ENCODE data around the gene PDE8A. TPM values are rescaled to one million over a fixed set of nuclear protein-coding genes. Genes with fewer than 3 reads are reported as not detected.

PDE8A gene
- total and polyA plus RNA-seq, 11 donors = 9.4 to 21.5 (median 15.9) TPM

DNA sequence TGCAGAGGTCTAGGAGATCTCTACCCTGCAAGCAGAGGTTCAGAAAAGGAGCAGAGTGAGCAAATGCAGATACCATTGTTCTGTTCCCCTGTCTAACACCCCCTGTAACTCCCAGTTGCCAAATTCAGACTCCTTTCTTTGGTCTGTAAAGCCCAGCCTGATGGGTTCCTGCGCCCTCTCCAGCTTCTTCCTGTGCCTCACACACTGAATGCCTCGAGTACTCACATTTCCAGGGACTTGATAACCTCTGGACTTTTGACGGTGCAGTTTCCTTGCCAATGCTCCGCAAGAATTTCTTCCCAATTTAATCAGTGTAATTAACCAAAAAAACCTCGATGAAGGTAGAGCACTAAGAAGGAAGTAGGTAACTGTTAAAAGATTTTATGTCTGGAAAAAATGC is 19.3 kb downstream of the PDE8A start:
- ATAC-seq (peak in 3 of 4 donors; percentile 23 to 66 (median 35)), DNase-seq (no peak)
- Histone ChIP-seq H3K36me3 (no peaks in the 10 kb centered on the region), H3K9me3 (no peaks in the 10 kb centered on the region), H3K27ac (peak overlapping the region in 6 of 12 donors; percentile 1 to 43 (median 15)), H3K27me3 (no peaks in the 10 kb centered on the region), H3K4me3 (no peak overlapping the region), H3K4me1 (peaks cover 0 to 66% (median 45%) of the 10 kb centered on the region in 12 donors)
- WGBS, 4 donors = 39 to 60% (median 42%) methylated on average over 5 of the region's 5 CpGs
- no peak for TF ChIP-seq POLR2A (IDR thresholded peaks at IDR 0.05)
- TF ChIP-seq, protein P1, sequence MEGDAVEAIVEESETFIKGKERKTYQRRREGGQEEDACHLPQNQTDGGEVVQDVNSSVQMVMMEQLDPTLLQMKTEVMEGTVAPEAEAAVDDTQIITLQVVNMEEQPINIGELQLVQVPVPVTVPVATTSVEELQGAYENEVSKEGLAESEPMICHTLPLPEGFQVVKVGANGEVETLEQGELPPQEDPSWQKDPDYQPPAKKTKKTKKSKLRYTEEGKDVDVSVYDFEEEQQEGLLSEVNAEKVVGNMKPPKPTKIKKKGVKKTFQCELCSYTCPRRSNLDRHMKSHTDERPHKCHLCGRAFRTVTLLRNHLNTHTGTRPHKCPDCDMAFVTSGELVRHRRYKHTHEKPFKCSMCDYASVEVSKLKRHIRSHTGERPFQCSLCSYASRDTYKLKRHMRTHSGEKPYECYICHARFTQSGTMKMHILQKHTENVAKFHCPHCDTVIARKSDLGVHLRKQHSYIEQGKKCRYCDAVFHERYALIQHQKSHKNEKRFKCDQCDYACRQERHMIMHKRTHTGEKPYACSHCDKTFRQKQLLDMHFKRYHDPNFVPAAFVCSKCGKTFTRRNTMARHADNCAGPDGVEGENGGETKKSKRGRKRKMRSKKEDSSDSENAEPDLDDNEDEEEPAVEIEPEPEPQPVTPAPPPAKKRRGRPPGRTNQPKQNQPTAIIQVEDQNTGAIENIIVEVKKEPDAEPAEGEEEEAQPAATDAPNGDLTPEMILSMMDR (IDR thresholded peaks at IDR 0.05) = peak in 1 of 12 donors; percentile 7
- intact Hi-C loops (cut with DNase I) = loop anchor here in 2 of 10 donors (10.0 kb wide), 1 partner anchor 46 kb away; no protein-coding TSS in a partner anchor

DNA sequence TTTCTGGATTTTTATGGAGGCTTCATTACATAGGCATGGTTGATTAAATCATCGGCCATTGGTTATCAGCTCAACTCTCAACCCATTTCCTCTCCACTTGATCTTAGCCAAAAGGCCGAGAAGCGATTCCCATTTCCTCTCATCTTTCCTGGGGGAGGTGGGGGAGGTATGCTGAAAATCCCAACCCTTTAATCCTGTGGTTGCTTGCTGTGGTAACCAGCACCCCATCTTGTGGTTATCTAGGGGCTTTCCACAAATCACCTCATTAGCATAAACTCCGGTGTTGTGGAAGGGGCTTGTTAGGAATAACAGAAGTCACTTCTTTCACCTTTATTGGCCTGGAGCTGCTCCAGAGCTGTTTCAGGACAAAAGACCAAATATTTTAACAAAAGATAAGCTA is 20.9 kb downstream of the PDE8A start:
- H3K9me3 ChIP-seq = no peaks in the 10 kb centered on the region
- ATAC-seq (no peak), DNase-seq (no peak)
- H3K36me3 ChIP-seq = no peaks in the 10 kb centered on the region
- peaks cover 0 to 82% (median 51%) of the 10 kb centered on the region in 12 donors for H3K4me1 ChIP-seq
- WGBS, 4 donors = 62 to 78% (median 75%) methylated on average over 4 of the region's 4 CpGs
- intact Hi-C loops (cut with DNase I) = loop anchor here in 2 of 10 donors (10.0 kb wide), 1 partner anchor 48 kb away; no protein-coding TSS in a partner anchor
- no peaks in the 10 kb centered on the region for H3K27me3 ChIP-seq
- TF ChIP-seq, protein P1 (IDR thresholded peaks at IDR 0.05) = no peak
- no peak for TF ChIP-seq POLR2A (IDR thresholded peaks at IDR 0.05)
- no peak overlapping the region for H3K4me3 ChIP-seq
- H3K27ac ChIP-seq = no peak overlapping the region

DNA sequence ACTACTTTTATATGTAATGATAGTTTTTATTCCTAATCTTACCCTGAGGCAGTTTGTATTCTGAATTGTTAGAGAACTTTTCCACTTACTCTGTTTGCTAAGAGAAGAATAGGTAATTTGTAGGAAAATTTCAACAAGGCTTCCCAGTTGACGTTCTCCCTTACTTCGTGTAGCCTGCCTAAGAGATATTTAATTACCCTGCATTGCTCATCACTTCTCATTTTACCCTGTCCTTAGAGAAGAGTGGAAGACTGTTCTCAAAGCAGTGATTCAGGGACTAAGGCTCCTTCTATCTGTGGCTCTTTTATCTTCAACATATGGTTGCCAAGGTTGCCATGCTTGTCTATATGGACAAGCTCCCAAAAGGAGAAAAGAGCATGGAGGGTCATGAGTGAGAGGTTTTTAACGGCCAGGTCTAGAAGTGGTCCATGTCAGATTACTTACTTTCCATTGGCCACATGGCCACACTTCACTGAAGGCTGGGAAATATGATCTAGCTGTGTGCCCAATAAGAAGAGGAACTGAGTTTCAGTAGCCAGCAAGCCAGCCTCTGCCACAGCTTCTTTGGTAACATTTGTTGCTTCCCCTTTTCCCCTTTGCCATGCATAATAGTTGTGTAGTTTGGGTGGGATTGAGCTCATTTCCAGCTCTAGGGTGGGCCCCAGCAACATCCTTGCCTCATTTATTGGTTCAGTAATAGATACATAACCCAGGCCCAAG is 22.1 kb downstream of the PDE8A start:
- WGBS, 4 donors = 88 to 91% (median 89%) methylated on average over 3 of the region's 3 CpGs
- no peaks in the 10 kb centered on the region for H3K9me3 ChIP-seq
- no peak for DNase-seq
- no peaks in the 10 kb centered on the region for H3K36me3 ChIP-seq
- H3K4me1 ChIP-seq = peaks cover 9 to 86% (median 56%) of the 10 kb centered on the region in 12 donors
- TF ChIP-seq, protein P1 (IDR thresholded peaks at IDR 0.05) = no peak
- no peak for TF ChIP-seq POLR2A (IDR thresholded peaks at IDR 0.05)
- no peak overlapping the region for H3K4me3 ChIP-seq
- H3K27me3 ChIP-seq = no peaks in the 10 kb centered on the region
- intact Hi-C loops (cut with DNase I) = loop anchor here in 2 of 10 donors (10.0 kb wide), 1 partner anchor 49 kb away; no protein-coding TSS in a partner anchor
- peak in 1 of 4 donors; percentile 33 for ATAC-seq
- peak overlapping the region in 1 of 12 donors; percentile 47 for H3K27ac ChIP-seq

DNA sequence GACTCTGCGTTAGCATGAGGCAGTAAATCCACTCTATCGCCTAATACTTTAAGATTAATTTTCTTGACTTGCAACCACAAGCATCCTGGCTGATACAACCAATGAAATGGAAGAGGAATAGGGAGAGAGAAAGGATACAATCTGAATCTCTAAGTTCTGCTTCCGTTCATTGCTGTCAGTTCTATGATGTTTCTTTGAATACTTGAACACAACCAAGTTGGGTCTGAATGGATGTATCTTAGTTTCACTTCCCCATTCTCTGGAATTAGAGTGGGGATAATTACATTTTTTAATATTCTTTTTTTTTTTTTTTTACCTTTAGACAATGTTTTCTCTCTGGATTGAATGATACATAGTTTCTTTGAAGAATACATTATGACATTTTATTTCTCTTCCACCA is 22.9 kb downstream of the PDE8A start:
- WGBS, 4 donors = 93 to 96% (median 95%) methylated on average over 3 of the region's 3 CpGs
- Histone ChIP-seq H3K27me3 (no peaks in the 10 kb centered on the region), H3K36me3 (no peaks in the 10 kb centered on the region), H3K4me1 (peaks cover 13 to 92% (median 64%) of the 10 kb centered on the region in 12 donors), H3K4me3 (no peak overlapping the region), H3K27ac (peak overlapping the region in 1 of 12 donors; percentile 47), H3K9me3 (no peaks in the 10 kb centered on the region)
- no peak for DNase-seq
- TF ChIP-seq, protein P1 (IDR thresholded peaks at IDR 0.05) = no peak
- no peak for ATAC-seq
- intact Hi-C loops (cut with DNase I) = loop anchor here in 2 of 10 donors (10.0 kb wide), 1 partner anchor 50 kb away; no protein-coding TSS in a partner anchor
